ENCODE results near the gene HMGCL.

HMGCL gene

GRCh38 chr1:23865543-23865930 is 40.3 kb upstream of the HMGCL start:
- Histone ChIP-seq H3K36me3 (ENCODE audit: insufficient read depth, low read length) (no peaks in the 10 kb centered on the region), H3K79me2 (ENCODE audit: insufficient read depth, low read length) (no peaks in the 10 kb centered on the region), H2AFZ (ENCODE audit: low read length) (no peak overlapping the region), H3K4me1 (ENCODE audit: insufficient read depth, low read length, poor library complexity, severe bottlenecking) (peaks cover 34% of the 10 kb centered on the region), H3F3A (ENCODE audit: low read depth) (no peaks in the 10 kb centered on the region), H3K9me3 (ENCODE audit: insufficient read depth, low read depth, low read length) (no peaks in the 10 kb centered on the region), H3K9ac (ENCODE audit: low read depth, low read length, poor library complexity, severe bottlenecking) (no peak overlapping the region), H3K9me2 (replicated peaks; ENCODE audit: low read depth, low read length) (no peaks in the 10 kb centered on the region), H3K4me3 (ENCODE audit: low read length, poor library complexity, severe bottlenecking) (no peak overlapping the region), H3K4me2 (ENCODE audit: low read depth, low read length, poor library complexity, severe bottlenecking) (peak overlapping the region; percentile 8), H3K27me3 (ENCODE audit: insufficient read depth, low read length, poor library complexity, severe bottlenecking) (peaks cover 6% of the 10 kb centered on the region), H4K20me1 (ENCODE audit: insufficient read depth, low read length, poor library complexity, severe bottlenecking) (no peaks in the 10 kb centered on the region)
- TF ChIP-seq EZH2phosphoT487 (IDR thresholded peaks at IDR 0.05; ENCODE audit: borderline replicate concordance): no peak
- TF ChIP-seq CTCF (conservative IDR thresholded peaks at IDR 0.05; ENCODE audit: low read length): no peak

- H3F3A ChIP-seq (ENCODE audit: low read depth): no peaks in the 10 kb centered on the region
- TF ChIP-seq CTCF (conservative IDR thresholded peaks at IDR 0.05; ENCODE audit: low read length) (no peak), EZH2phosphoT487 (IDR thresholded peaks at IDR 0.05; ENCODE audit: borderline replicate concordance) (no peak)
- peaks cover 6% of the 10 kb centered on the region for H3K27me3 ChIP-seq (ENCODE audit: insufficient read depth, low read length, poor library complexity, severe bottlenecking)
- H3K9me3 ChIP-seq (ENCODE audit: insufficient read depth, low read depth, low read length): no peaks in the 10 kb centered on the region
- peak overlapping the region; percentile 8 for H3K4me2 ChIP-seq (ENCODE audit: low read depth, low read length, poor library complexity, severe bottlenecking)
- no peak overlapping the region for H3K9ac ChIP-seq (ENCODE audit: low read depth, low read length, poor library complexity, severe bottlenecking)
- H3K4me1 ChIP-seq (ENCODE audit: insufficient read depth, low read length, poor library complexity, severe bottlenecking): peaks cover 34% of the 10 kb centered on the region
- no peak overlapping the region for H2AFZ ChIP-seq (ENCODE audit: low read length)
- no peaks in the 10 kb centered on the region for H3K9me2 ChIP-seq (replicated peaks; ENCODE audit: low read depth, low read length)
- no peaks in the 10 kb centered on the region for H3K36me3 ChIP-seq (ENCODE audit: insufficient read depth, low read length)
- no peaks in the 10 kb centered on the region for H4K20me1 ChIP-seq (ENCODE audit: insufficient read depth, low read length, poor library complexity, severe bottlenecking)
- H3K79me2 ChIP-seq (ENCODE audit: insufficient read depth, low read length): no peaks in the 10 kb centered on the region
- no peak overlapping the region for H3K4me3 ChIP-seq (ENCODE audit: low read length, poor library complexity, severe bottlenecking)
Measured at GRCh38 chr1:23864801-23865542, 39.7 kb upstream of the HMGCL start.

- no peaks in the 10 kb centered on the region for H3K36me3 ChIP-seq (ENCODE audit: insufficient read depth, low read length)
- H3K4me3 ChIP-seq (ENCODE audit: low read length, poor library complexity, severe bottlenecking): no peak overlapping the region
- no peak overlapping the region for H3K4me2 ChIP-seq (ENCODE audit: low read depth, low read length, poor library complexity, severe bottlenecking)
- TF ChIP-seq CTCF (conservative IDR thresholded peaks at IDR 0.05; ENCODE audit: low read length) (no peak), EZH2phosphoT487 (IDR thresholded peaks at IDR 0.05; ENCODE audit: borderline replicate concordance) (no peak)
- H3F3A ChIP-seq (ENCODE audit: low read depth): no peaks in the 10 kb centered on the region
- H3K9me3 ChIP-seq (ENCODE audit: insufficient read depth, low read depth, low read length): no peaks in the 10 kb centered on the region
- peaks cover 24% of the 10 kb centered on the region for H3K4me1 ChIP-seq (ENCODE audit: insufficient read depth, low read length, poor library complexity, severe bottlenecking)
- no peaks in the 10 kb centered on the region for H3K79me2 ChIP-seq (ENCODE audit: insufficient read depth, low read length)
- H2AFZ ChIP-seq (ENCODE audit: low read length): no peak overlapping the region
- H3K27me3 ChIP-seq (ENCODE audit: insufficient read depth, low read length, poor library complexity, severe bottlenecking): peaks cover 4% of the 10 kb centered on the region
- no peaks in the 10 kb centered on the region for H4K20me1 ChIP-seq (ENCODE audit: insufficient read depth, low read length, poor library complexity, severe bottlenecking)
- no peak overlapping the region for H3K9ac ChIP-seq (ENCODE audit: low read depth, low read length, poor library complexity, severe bottlenecking)
- H3K9me2 ChIP-seq (replicated peaks; ENCODE audit: low read depth, low read length): no peaks in the 10 kb centered on the region
Measured at GRCh38 chr1:23862640-23863039, 37.4 kb upstream of the HMGCL start.
